Measurements from ENCODE around the gene DACH1.

DACH1 gene

GRCh38 chr13:71877256-71877653, 10.3 kb upstream of the DACH1 start:
- Histone ChIP-seq H3K9ac (ENCODE audit: low read depth, low read length) (no peak overlapping the region), H3K27me3 (ENCODE audit: control insufficient read depth, insufficient read depth, low read length) (peaks cover 7% of the 10 kb centered on the region), H3K4me1 (ENCODE audit: control insufficient read depth, insufficient read depth, low read length) (no peaks in the 10 kb centered on the region), H3K9me3 (replicated peaks; ENCODE audit: low read length) (no peaks in the 10 kb centered on the region), H3K4me2 (ENCODE audit: low read length) (no peak overlapping the region), H3K4me3 (ENCODE audit: low read length) (no peak overlapping the region), H3K36me3 (ENCODE audit: insufficient read depth, low read length) (no peaks in the 10 kb centered on the region)

- H3K36me3 ChIP-seq (ENCODE audit: insufficient read depth, low read length), result no peaks in the 10 kb centered on the region
- no peak overlapping the region for H3K4me2 ChIP-seq (ENCODE audit: low read length)
- H3K4me3 ChIP-seq (ENCODE audit: low read length), result no peak overlapping the region
- peaks cover 12% of the 10 kb centered on the region for H3K27me3 ChIP-seq (ENCODE audit: control insufficient read depth, insufficient read depth, low read length)
- no peak overlapping the region for H3K9ac ChIP-seq (ENCODE audit: low read depth, low read length)
- H3K9me3 ChIP-seq (replicated peaks; ENCODE audit: low read length), result no peaks in the 10 kb centered on the region
- no peaks in the 10 kb centered on the region for H3K4me1 ChIP-seq (ENCODE audit: control insufficient read depth, insufficient read depth, low read length)
Observed at GRCh38 chr13:71876648-71877255, 9.7 kb upstream of the DACH1 start.

GRCh38 chr13:71875823-71876222, 8.8 kb upstream of the DACH1 start:
- Histone ChIP-seq H3K9me3 (replicated peaks; ENCODE audit: low read length) (no peaks in the 10 kb centered on the region), H3K4me3 (ENCODE audit: low read length) (no peak overlapping the region), H3K4me1 (ENCODE audit: control insufficient read depth, insufficient read depth, low read length) (no peaks in the 10 kb centered on the region), H3K9ac (ENCODE audit: low read depth, low read length) (no peak overlapping the region), H3K36me3 (ENCODE audit: insufficient read depth, low read length) (no peaks in the 10 kb centered on the region), H3K27me3 (ENCODE audit: control insufficient read depth, insufficient read depth, low read length) (peaks cover 18% of the 10 kb centered on the region), H3K4me2 (ENCODE audit: low read length) (no peak overlapping the region)

- no peak overlapping the region for H3K9ac ChIP-seq (ENCODE audit: low read depth, low read length)
- H3K4me1 ChIP-seq (ENCODE audit: control insufficient read depth, insufficient read depth, low read length), result no peaks in the 10 kb centered on the region
- H3K9me3 ChIP-seq (replicated peaks; ENCODE audit: low read length), result no peaks in the 10 kb centered on the region
- no peak overlapping the region for H3K4me3 ChIP-seq (ENCODE audit: low read length)
- peaks cover 29% of the 10 kb centered on the region for H3K27me3 ChIP-seq (ENCODE audit: control insufficient read depth, insufficient read depth, low read length)
- H3K36me3 ChIP-seq (ENCODE audit: insufficient read depth, low read length), result no peaks in the 10 kb centered on the region
- no peak overlapping the region for H3K4me2 ChIP-seq (ENCODE audit: low read length)
Observed at GRCh38 chr13:71874458-71874857, 7.5 kb upstream of the DACH1 start.

- H3K27me3 ChIP-seq (ENCODE audit: control insufficient read depth, insufficient read depth, low read length), result peaks cover 37% of the 10 kb centered on the region
- H3K4me2 ChIP-seq (ENCODE audit: low read length), result no peak overlapping the region
- H3K4me1 ChIP-seq (ENCODE audit: control insufficient read depth, insufficient read depth, low read length), result no peaks in the 10 kb centered on the region
Observed at GRCh38 chr13:71873418-71874247, 6.6 kb upstream of the DACH1 start.

GRCh38 chr13:71871844-71872243, 4.8 kb upstream of the DACH1 start:
- no peak overlapping the region for H3K9ac ChIP-seq (ENCODE audit: low read depth, low read length)

More at GRCh38 chr13:71873418-71874247, 6.6 kb upstream of the DACH1 start:
- no peak overlapping the region for H3K4me3 ChIP-seq (ENCODE audit: low read length)
- H3K9ac ChIP-seq (ENCODE audit: low read depth, low read length), result no peak overlapping the region
- no peaks in the 10 kb centered on the region for H3K36me3 ChIP-seq (ENCODE audit: insufficient read depth, low read length)
- H3K9me3 ChIP-seq (replicated peaks; ENCODE audit: low read length), result no peaks in the 10 kb centered on the region

GRCh38 chr13:71871176-71871754, 4.3 kb upstream of the DACH1 start:
- no peaks in the 10 kb centered on the region for H3K9me3 ChIP-seq (replicated peaks; ENCODE audit: low read length)
- no peak overlapping the region for H3K4me3 ChIP-seq (ENCODE audit: low read length)
- H3K4me2 ChIP-seq (ENCODE audit: low read length), result no peak overlapping the region
- H3K4me1 ChIP-seq (ENCODE audit: control insufficient read depth, insufficient read depth, low read length), result no peaks in the 10 kb centered on the region
- no peak overlapping the region for H3K9ac ChIP-seq (ENCODE audit: low read depth, low read length)
- peaks cover 56% of the 10 kb centered on the region for H3K27me3 ChIP-seq (ENCODE audit: control insufficient read depth, insufficient read depth, low read length)
- no peaks in the 10 kb centered on the region for H3K36me3 ChIP-seq (ENCODE audit: insufficient read depth, low read length)

More at GRCh38 chr13:71871844-71872243, 4.8 kb upstream of the DACH1 start:
- no peak overlapping the region for H3K4me3 ChIP-seq (ENCODE audit: low read length)
- H3K4me2 ChIP-seq (ENCODE audit: low read length), result no peak overlapping the region
- peaks cover 53% of the 10 kb centered on the region for H3K27me3 ChIP-seq (ENCODE audit: control insufficient read depth, insufficient read depth, low read length)
- no peaks in the 10 kb centered on the region for H3K4me1 ChIP-seq (ENCODE audit: control insufficient read depth, insufficient read depth, low read length)
- no peaks in the 10 kb centered on the region for H3K36me3 ChIP-seq (ENCODE audit: insufficient read depth, low read length)
- H3K9me3 ChIP-seq (replicated peaks; ENCODE audit: low read length), result no peaks in the 10 kb centered on the region

GRCh38 chr13:71870100-71870499, 3.1 kb upstream of the DACH1 start:
- Histone ChIP-seq H3K27me3 (ENCODE audit: control insufficient read depth, insufficient read depth, low read length) (peaks cover 66% of the 10 kb centered on the region), H3K4me1 (ENCODE audit: control insufficient read depth, insufficient read depth, low read length) (peaks cover 10% of the 10 kb centered on the region), H3K9ac (ENCODE audit: low read depth, low read length) (no peak overlapping the region), H3K4me2 (ENCODE audit: low read length) (no peak overlapping the region), H3K9me3 (replicated peaks; ENCODE audit: low read length) (no peaks in the 10 kb centered on the region), H3K36me3 (ENCODE audit: insufficient read depth, low read length) (no peaks in the 10 kb centered on the region), H3K4me3 (ENCODE audit: low read length) (no peak overlapping the region)

- H3K4me1 ChIP-seq (ENCODE audit: control insufficient read depth, insufficient read depth, low read length), result peaks cover 19% of the 10 kb centered on the region
- H3K4me3 ChIP-seq (ENCODE audit: low read length), result no peak overlapping the region
- no peak overlapping the region for H3K9ac ChIP-seq (ENCODE audit: low read depth, low read length)
- H3K9me3 ChIP-seq (replicated peaks; ENCODE audit: low read length), result no peaks in the 10 kb centered on the region
- no peak overlapping the region for H3K4me2 ChIP-seq (ENCODE audit: low read length)
- no peaks in the 10 kb centered on the region for H3K36me3 ChIP-seq (ENCODE audit: insufficient read depth, low read length)
- H3K27me3 ChIP-seq (ENCODE audit: control insufficient read depth, insufficient read depth, low read length), result peaks cover 74% of the 10 kb centered on the region
Observed at GRCh38 chr13:71869274-71869673, 2.3 kb upstream of the DACH1 start.

- Histone ChIP-seq H3K4me2 (ENCODE audit: low read length) (peak overlapping the region; percentile 94), H3K9me3 (replicated peaks; ENCODE audit: low read length) (no peaks in the 10 kb centered on the region), H3K4me3 (ENCODE audit: low read length) (peak overlapping the region; percentile 73), H3K4me1 (ENCODE audit: control insufficient read depth, insufficient read depth, low read length) (peaks cover 19% of the 10 kb centered on the region), H3K36me3 (ENCODE audit: insufficient read depth, low read length) (no peaks in the 10 kb centered on the region), H3K9ac (ENCODE audit: low read depth, low read length) (no peak overlapping the region), H3K27me3 (ENCODE audit: control insufficient read depth, insufficient read depth, low read length) (peaks cover 86% of the 10 kb centered on the region)
Observed at GRCh38 chr13:71866335-71867130, 471 bp downstream of the DACH1 start.

- peak overlapping the region; percentile 73 for H3K4me3 ChIP-seq (ENCODE audit: low read length)
- peaks cover 19% of the 10 kb centered on the region for H3K4me1 ChIP-seq (ENCODE audit: control insufficient read depth, insufficient read depth, low read length)
- peak overlapping the region; percentile 94 for H3K4me2 ChIP-seq (ENCODE audit: low read length)
- H3K9me3 ChIP-seq (replicated peaks; ENCODE audit: low read length), result no peaks in the 10 kb centered on the region
- H3K36me3 ChIP-seq (ENCODE audit: insufficient read depth, low read length), result no peaks in the 10 kb centered on the region
- peaks cover 86% of the 10 kb centered on the region for H3K27me3 ChIP-seq (ENCODE audit: control insufficient read depth, insufficient read depth, low read length)
- no peak overlapping the region for H3K9ac ChIP-seq (ENCODE audit: low read depth, low read length)
Observed at GRCh38 chr13:71865874-71866334, 1.1 kb downstream of the DACH1 start.

Data from skeletal muscle satellite cell (primary cell).